ENCODE measurements around the gene DMGDH. TPM values are rescaled to one million over a fixed set of nuclear protein-coding genes. Genes with fewer than 3 reads are reported as not detected.

The DMGDH gene
- total RNA-seq, 2 experiments from 2014 or later, result not detected

GRCh38 chr5:79050498-79050897, 19.0 kb downstream of the DMGDH start:
- H3K36me3 Mint-ChIP-seq (ENCODE audit: low read depth), result no peaks in the 10 kb centered on the region
- DNase-seq, result no peak
- peaks cover 27% of the 10 kb centered on the region for H3K27me3 Mint-ChIP-seq
- no peak overlapping the region for H3K4me3 Mint-ChIP-seq
- H3K4me1 Mint-ChIP-seq, result no peaks in the 10 kb centered on the region
- peaks cover 2% of the 10 kb centered on the region for H3K9me3 Mint-ChIP-seq
- H3K27ac Mint-ChIP-seq, result no peak overlapping the region
- ChIA-PET POLR2A (no interaction called here), CTCF (no interaction called here)

GRCh38 chr5:79048437-79048836, 21.0 kb downstream of the DMGDH start:
- H3K27me3 Mint-ChIP-seq, result peaks cover 19% of the 10 kb centered on the region
- DNase-seq, result no peak
- H3K27ac Mint-ChIP-seq, result no peak overlapping the region
- peaks cover 2% of the 10 kb centered on the region for H3K9me3 Mint-ChIP-seq
- H3K4me3 Mint-ChIP-seq, result no peak overlapping the region
- CTCF ChIA-PET, result no interaction called here
- H3K36me3 Mint-ChIP-seq (ENCODE audit: low read depth), result no peaks in the 10 kb centered on the region
- H3K4me1 Mint-ChIP-seq, result no peaks in the 10 kb centered on the region
- POLR2A ChIA-PET, result no interaction called here

DNA sequence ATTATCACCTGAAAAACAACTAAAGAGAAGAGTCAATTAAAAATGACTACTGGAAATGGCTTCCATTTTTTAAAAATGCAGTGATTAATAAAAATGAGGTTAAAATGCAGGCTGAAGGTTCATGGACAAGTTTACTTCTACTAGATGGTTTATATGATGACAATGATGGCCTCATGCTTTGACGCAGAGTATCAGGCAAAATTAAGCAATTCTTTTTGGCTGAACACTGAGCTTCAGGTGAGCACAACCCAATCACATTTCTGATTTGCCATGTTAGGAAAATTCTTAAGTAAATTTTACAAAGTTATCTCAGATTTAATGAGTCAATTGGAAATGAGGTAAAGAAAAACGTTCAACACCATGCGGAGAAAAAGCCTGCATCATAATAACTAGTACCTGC, 22.3 kb downstream of the DMGDH start:
- Mint-ChIP-seq H3K9me3 (peaks cover 2% of the 10 kb centered on the region), H3K27ac (no peak overlapping the region), H3K27me3 (peaks cover 19% of the 10 kb centered on the region), H3K4me1 (no peaks in the 10 kb centered on the region), H3K36me3 (ENCODE audit: low read depth) (no peaks in the 10 kb centered on the region), H3K4me3 (no peak overlapping the region)
- DNase-seq, result no peak
- CTCF ChIA-PET, result interaction anchor here (0.6 kb wide), 1 partner anchor 316 kb away, joined by 3 read pairs; no protein-coding TSS in a partner anchor
- POLR2A ChIA-PET, result no interaction called here

GRCh38 chr5:79042188-79042587, 27.3 kb downstream of the DMGDH start:
- Mint-ChIP-seq H3K36me3 (ENCODE audit: low read depth) (no peaks in the 10 kb centered on the region), H3K4me3 (no peak overlapping the region), H3K27me3 (peaks cover 5% of the 10 kb centered on the region), H3K4me1 (no peaks in the 10 kb centered on the region), H3K9me3 (no peaks in the 10 kb centered on the region), H3K27ac (no peak overlapping the region)
- DNase-seq, result no peak
- CTCF ChIA-PET, result no interaction called here
- POLR2A ChIA-PET, result no interaction called here

GRCh38 chr5:79036769-79037168, 32.7 kb downstream of the DMGDH start:
- no peaks in the 10 kb centered on the region for H3K36me3 Mint-ChIP-seq (ENCODE audit: low read depth)
- H3K27me3 Mint-ChIP-seq, result no peaks in the 10 kb centered on the region
- ChIA-PET CTCF (no interaction called here), POLR2A (no interaction called here)
- no peak overlapping the region for H3K27ac Mint-ChIP-seq
- H3K9me3 Mint-ChIP-seq, result no peaks in the 10 kb centered on the region
- no peaks in the 10 kb centered on the region for H3K4me1 Mint-ChIP-seq
- no peak overlapping the region for H3K4me3 Mint-ChIP-seq
- no peak for DNase-seq

DNA sequence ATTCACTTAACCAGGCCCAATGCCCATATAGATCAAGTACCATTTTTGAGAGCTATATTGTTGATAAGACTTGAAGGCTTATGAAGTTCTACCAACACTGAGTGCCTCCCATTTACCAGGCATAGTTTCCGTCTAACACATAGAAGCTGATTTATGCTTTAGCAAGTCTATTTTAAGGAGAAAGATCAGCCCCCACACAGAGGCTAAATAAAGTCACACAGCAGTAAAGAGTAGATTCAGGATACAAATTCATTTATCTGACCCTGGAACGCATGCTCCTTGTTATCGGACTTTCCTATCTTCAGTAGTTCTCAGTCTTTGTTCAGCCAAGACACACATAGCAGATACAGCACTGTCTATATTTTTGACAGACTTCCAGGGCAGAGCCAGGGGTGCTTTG, 34.2 kb downstream of the DMGDH start:
- CTCF ChIA-PET, result no interaction called here
- H3K36me3 Mint-ChIP-seq (ENCODE audit: low read depth), result no peaks in the 10 kb centered on the region
- H3K9me3 Mint-ChIP-seq, result no peaks in the 10 kb centered on the region
- H3K27ac Mint-ChIP-seq, result no peak overlapping the region
- POLR2A ChIA-PET, result interaction anchor here (0.6 kb wide), 1 partner anchor 20 kb away, joined by 3 read pairs; no protein-coding TSS in a partner anchor
- no peak overlapping the region for H3K4me3 Mint-ChIP-seq
- no peaks in the 10 kb centered on the region for H3K4me1 Mint-ChIP-seq
- no peak for DNase-seq
- no peaks in the 10 kb centered on the region for H3K27me3 Mint-ChIP-seq

DNA sequence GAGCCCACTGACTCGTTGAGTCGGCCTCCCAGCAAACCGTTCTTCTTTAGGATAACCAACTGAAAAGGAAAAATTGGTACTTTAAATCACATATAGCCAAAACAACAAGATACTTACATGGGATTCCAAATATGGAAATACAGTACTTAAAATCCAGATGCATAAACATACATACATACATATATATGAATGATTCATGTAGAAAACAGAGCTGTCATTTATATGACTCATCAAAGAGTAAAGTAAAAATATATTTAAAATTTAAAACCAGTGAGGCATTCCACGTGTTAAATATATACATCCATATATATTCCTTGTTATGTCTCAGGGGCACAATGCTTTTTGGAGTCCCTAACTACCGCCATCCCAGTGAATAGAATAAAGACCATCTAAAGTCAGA, 36.7 kb downstream of the DMGDH start:
- Mint-ChIP-seq H3K4me3 (no peak overlapping the region), H3K9me3 (no peaks in the 10 kb centered on the region), H3K27ac (no peak overlapping the region), H3K27me3 (peaks cover 3% of the 10 kb centered on the region), H3K36me3 (ENCODE audit: low read depth) (no peaks in the 10 kb centered on the region), H3K4me1 (no peaks in the 10 kb centered on the region)
- no peak for DNase-seq
- ChIA-PET POLR2A (no interaction called here), CTCF (no interaction called here)

GRCh38 chr5:79032031-79032695, 37.3 kb downstream of the DMGDH start:
- DNase-seq, result no peak
- H3K4me3 Mint-ChIP-seq, result no peak overlapping the region
- peaks cover 5% of the 10 kb centered on the region for H3K27me3 Mint-ChIP-seq
- H3K36me3 Mint-ChIP-seq (ENCODE audit: low read depth), result no peaks in the 10 kb centered on the region
- H3K9me3 Mint-ChIP-seq, result no peaks in the 10 kb centered on the region
- POLR2A ChIA-PET, result no interaction called here
- no peaks in the 10 kb centered on the region for H3K4me1 Mint-ChIP-seq
- no peak overlapping the region for H3K27ac Mint-ChIP-seq
- CTCF ChIA-PET, result no interaction called here

- Mint-ChIP-seq H3K27me3 (peaks cover 11% of the 10 kb centered on the region), H3K9me3 (no peaks in the 10 kb centered on the region), H3K36me3 (ENCODE audit: low read depth) (no peaks in the 10 kb centered on the region), H3K4me3 (no peak overlapping the region), H3K27ac (no peak overlapping the region), H3K4me1 (no peaks in the 10 kb centered on the region)
- CTCF ChIA-PET, result no interaction called here
- no peak for DNase-seq
- POLR2A ChIA-PET, result no interaction called here
Observed at GRCh38 chr5:79031485-79031867, 38.0 kb downstream of the DMGDH start.

DNA sequence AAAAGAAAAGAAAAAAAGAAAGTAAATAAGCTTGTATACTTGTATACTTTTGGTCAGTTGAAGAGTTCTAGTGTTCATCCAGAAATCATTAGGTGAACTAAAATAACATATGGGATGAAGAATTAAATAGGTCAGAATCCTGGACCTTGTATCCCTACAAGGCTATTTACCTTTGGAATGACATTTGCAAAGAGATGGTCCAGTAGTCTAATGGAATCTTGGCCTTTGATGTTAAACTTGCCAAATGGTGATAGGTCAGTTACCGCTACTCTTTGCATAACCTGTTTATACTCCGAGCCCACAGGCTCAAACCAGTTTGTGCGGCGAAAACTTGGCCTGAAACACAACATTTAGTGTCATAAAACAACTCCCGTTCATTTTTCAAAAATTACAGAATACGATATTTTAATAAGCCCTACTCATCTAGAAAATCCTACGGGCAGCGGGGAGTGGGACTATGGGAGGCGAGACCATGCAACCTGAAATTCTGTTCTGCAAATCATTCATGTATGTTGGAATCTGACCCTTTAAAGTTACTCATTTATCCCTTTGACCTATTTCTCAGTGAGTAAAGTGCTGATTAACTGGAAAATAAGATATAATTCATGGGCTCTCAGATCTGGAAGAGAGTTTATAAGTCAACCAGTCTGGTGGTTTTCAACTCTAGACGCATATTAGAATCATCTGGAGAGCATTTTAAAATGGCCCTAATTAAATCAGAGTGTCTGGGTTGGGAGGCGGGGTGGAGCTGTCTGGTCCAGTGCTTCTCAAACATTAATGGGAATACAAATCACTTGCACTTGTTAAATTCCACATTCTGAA, 38.6 kb downstream of the DMGDH start:
- POLR2A ChIA-PET, result no interaction called here
- H3K36me3 Mint-ChIP-seq (ENCODE audit: low read depth), result no peaks in the 10 kb centered on the region
- no peak overlapping the region for H3K27ac Mint-ChIP-seq
- H3K27me3 Mint-ChIP-seq, result peaks cover 14% of the 10 kb centered on the region
- H3K9me3 Mint-ChIP-seq, result no peaks in the 10 kb centered on the region
- DNase-seq, result no peak
- H3K4me3 Mint-ChIP-seq, result no peak overlapping the region
- no peaks in the 10 kb centered on the region for H3K4me1 Mint-ChIP-seq
- CTCF ChIA-PET, result no interaction called here

GRCh38 chr5:79025054-79025472, 44.4 kb downstream of the DMGDH start:
- Mint-ChIP-seq H3K9me3 (no peaks in the 10 kb centered on the region), H3K27me3 (peaks cover 56% of the 10 kb centered on the region), H3K36me3 (ENCODE audit: low read depth) (no peaks in the 10 kb centered on the region), H3K27ac (no peak overlapping the region), H3K4me1 (peaks cover 7% of the 10 kb centered on the region), H3K4me3 (no peak overlapping the region)
- POLR2A ChIA-PET, result no interaction called here
- peak; percentile 53 for DNase-seq
- CTCF ChIA-PET, result interaction anchor here (1.1 to 2.9 kb wide), 13 partner anchors 10 to 1059 kb away, joined by 3 to 19 read pairs (median 3); partner anchors contain the start of gene ARSB

GRCh38 chr5:79023947-79024346, 45.5 kb downstream of the DMGDH start:
- POLR2A ChIA-PET, result no interaction called here
- H3K4me1 Mint-ChIP-seq, result peaks cover 7% of the 10 kb centered on the region
- no peak overlapping the region for H3K4me3 Mint-ChIP-seq
- peaks cover 65% of the 10 kb centered on the region for H3K27me3 Mint-ChIP-seq
- no peak for DNase-seq
- no peaks in the 10 kb centered on the region for H3K9me3 Mint-ChIP-seq
- H3K27ac Mint-ChIP-seq, result no peak overlapping the region
- CTCF ChIA-PET, result interaction anchor here (0.5 to 2.9 kb wide), 8 partner anchors 32 to 1060 kb away, joined by 3 to 19 read pairs (median 4); no protein-coding TSS in a partner anchor
- no peaks in the 10 kb centered on the region for H3K36me3 Mint-ChIP-seq (ENCODE audit: low read depth)

DNA sequence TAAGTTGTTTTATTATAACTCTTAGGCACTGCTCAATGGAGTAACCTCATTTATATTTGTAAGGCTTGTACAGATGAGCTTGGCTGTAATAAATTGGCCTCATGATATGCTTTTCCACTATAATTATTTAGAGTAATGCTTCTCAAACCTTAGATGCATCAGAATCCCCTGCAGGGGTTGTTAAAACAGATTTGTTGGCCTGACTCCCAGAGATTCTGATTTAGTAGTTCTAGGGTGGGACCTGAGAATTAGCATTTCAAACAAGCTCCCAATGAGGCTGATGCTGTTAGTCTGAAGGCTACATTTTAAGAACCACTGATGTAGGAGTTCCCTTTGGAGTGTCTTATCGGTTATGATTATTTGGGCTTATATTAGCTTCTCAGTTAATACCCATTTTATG, 46.1 kb downstream of the DMGDH start:
- no peak for DNase-seq
- Mint-ChIP-seq H3K9me3 (no peaks in the 10 kb centered on the region), H3K27me3 (peaks cover 65% of the 10 kb centered on the region), H3K27ac (no peak overlapping the region), H3K4me3 (no peak overlapping the region), H3K36me3 (ENCODE audit: low read depth) (no peaks in the 10 kb centered on the region), H3K4me1 (peaks cover 7% of the 10 kb centered on the region)
- ChIA-PET POLR2A (no interaction called here), CTCF (interaction anchor here (1.1 to 2.9 kb wide), 2 partner anchors 33 to 110 kb away, joined by 3 to 19 read pairs; no protein-coding TSS in a partner anchor)

Data from activated CD4-positive, alpha-beta T cell treated with anti-CD3 and anti-CD28 coated beads, Interleukin-2, amount 10 ng/mL, durations not matched to agents 7 days and 5 days (primary cell).